ENCODE data around the gene ADK.
A peak's percentile ranks its signal among the peaks of the same experiment; 100 is the strongest.

The ADK gene

GRCh38 chr10:74150990-74151878 is at the start of gene ADK:
Gene ADK (plus strand): TSS chr10:74151221. CDS start chr10:74151279, 58 bp downstream.
- no peaks in the 10 kb centered on the region; the same call in none of the 2 replicates for H3K36me3 ChIP-seq (replicated peaks)
- in situ Hi-C loops (cut with MboI; ENCODE audit: low sequenced_read_pairs), result no loop called here
- H3K4me3 ChIP-seq, result peak within 1 kb of the TSS; percentile 78
- no peaks in the 10 kb centered on the region for H3K9me3 ChIP-seq
- peaks cover 25% of the 10 kb centered on the region for H3K4me1 ChIP-seq
- DNase-seq (ENCODE audit: low spot score in 2 of 2), result peak; percentile 96 to 100
- no peaks in the 10 kb centered on the region for H3K27me3 ChIP-seq (ENCODE audit: low read depth)

- Histone ChIP-seq H3K9me3 (no peaks in the 10 kb centered on the region), H3K4me3 (no peak overlapping the region), H3K27me3 (ENCODE audit: low read depth) (no peaks in the 10 kb centered on the region), H3K4me1 (no peaks in the 10 kb centered on the region), H3K36me3 (replicated peaks) (peaks cover 92% of the 10 kb centered on the region)
- in situ Hi-C loops (cut with MboI; ENCODE audit: low sequenced_read_pairs), result no loop called here
- peak in 1 of 2 experiments; percentile 21 for DNase-seq (ENCODE audit: low spot score in 2 of 2)
These were observed 47.3 kb upstream of the ADK start for GRCh38 chr10:74103560-74104258.

DNA sequence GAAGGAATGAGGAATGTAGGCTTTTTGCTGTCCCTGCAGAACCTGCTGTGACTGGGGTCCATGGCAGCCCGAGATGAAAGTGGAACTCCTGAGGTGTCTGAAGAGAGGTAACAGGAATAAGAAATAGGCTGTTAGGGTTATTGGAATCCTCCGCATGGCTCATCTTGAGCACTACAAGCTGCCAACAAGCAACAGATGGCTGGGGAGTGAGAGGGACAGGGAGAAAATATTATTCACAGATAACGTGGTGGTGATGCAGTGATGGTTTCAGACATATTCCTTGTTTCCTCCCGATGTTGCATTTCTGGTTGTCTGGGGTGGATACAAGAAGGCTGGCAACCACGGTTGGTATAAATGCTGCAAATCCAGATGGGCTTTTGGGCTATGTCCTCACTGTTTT is 46.5 kb upstream of the ADK start:
- H3K36me3 ChIP-seq (replicated peaks), result peaks cover 92% of the 10 kb centered on the region
- H3K27me3 ChIP-seq (ENCODE audit: low read depth), result no peaks in the 10 kb centered on the region
- in situ Hi-C loops (cut with MboI; ENCODE audit: low sequenced_read_pairs), result no loop called here
- H3K4me1 ChIP-seq, result no peaks in the 10 kb centered on the region
- H3K9me3 ChIP-seq, result no peaks in the 10 kb centered on the region
- DNase-seq (ENCODE audit: low spot score in 2 of 2), result no peak
- H3K4me3 ChIP-seq, result no peak overlapping the region

DNA sequence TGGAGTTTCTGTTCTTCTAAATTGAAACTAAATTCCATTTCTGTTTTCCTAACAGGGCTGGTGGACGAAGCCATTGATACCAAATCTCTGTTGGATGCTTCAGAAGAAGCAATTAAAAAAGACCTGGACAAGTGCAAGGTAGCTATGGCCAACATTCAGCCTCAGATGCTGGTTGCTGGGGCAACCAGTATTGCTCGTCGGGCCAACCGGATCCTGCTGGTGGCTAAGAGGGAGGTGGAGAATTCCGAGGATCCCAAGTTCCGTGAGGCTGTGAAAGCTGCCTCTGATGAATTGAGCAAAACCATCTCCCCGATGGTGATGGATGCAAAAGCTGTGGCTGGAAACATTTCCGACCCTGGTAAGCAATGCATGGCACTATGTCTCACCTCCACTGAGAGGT is 46.0 kb upstream of the ADK start:
- H3K36me3 ChIP-seq (replicated peaks), result peaks cover 92% of the 10 kb centered on the region
- no peaks in the 10 kb centered on the region for H3K27me3 ChIP-seq (ENCODE audit: low read depth)
- no peaks in the 10 kb centered on the region for H3K9me3 ChIP-seq
- in situ Hi-C loops (cut with MboI; ENCODE audit: low sequenced_read_pairs), result no loop called here
- no peak for DNase-seq (ENCODE audit: low spot score in 2 of 2)
- H3K4me1 ChIP-seq, result no peaks in the 10 kb centered on the region
- H3K4me3 ChIP-seq, result no peak overlapping the region

- Histone ChIP-seq H3K36me3 (replicated peaks) (peaks cover 93% of the 10 kb centered on the region), H3K9me3 (no peaks in the 10 kb centered on the region), H3K4me3 (no peak overlapping the region), H3K4me1 (no peaks in the 10 kb centered on the region), H3K27me3 (ENCODE audit: low read depth) (no peaks in the 10 kb centered on the region)
- DNase-seq (ENCODE audit: low spot score in 2 of 2), result no peak
- in situ Hi-C loops (cut with MboI; ENCODE audit: low sequenced_read_pairs), result no loop called here
These were observed 43.6 kb upstream of the ADK start for GRCh38 chr10:74107391-74107790.

GRCh38 chr10:74109452-74109851 is 41.6 kb upstream of the ADK start:
- no peak for DNase-seq (ENCODE audit: low spot score in 2 of 2)
- Histone ChIP-seq H3K27me3 (ENCODE audit: low read depth) (no peaks in the 10 kb centered on the region), H3K9me3 (no peaks in the 10 kb centered on the region), H3K36me3 (replicated peaks) (peaks cover 96% of the 10 kb centered on the region), H3K4me1 (no peaks in the 10 kb centered on the region), H3K4me3 (no peak overlapping the region)
- in situ Hi-C loops (cut with MboI; ENCODE audit: low sequenced_read_pairs), result no loop called here

- no peaks in the 10 kb centered on the region for H3K9me3 ChIP-seq
- no peaks in the 10 kb centered on the region for H3K4me1 ChIP-seq
- in situ Hi-C loops (cut with MboI; ENCODE audit: low sequenced_read_pairs), result no loop called here
- H3K36me3 ChIP-seq (replicated peaks), result peaks cover 96% of the 10 kb centered on the region
- no peak overlapping the region for H3K4me3 ChIP-seq
- H3K27me3 ChIP-seq (ENCODE audit: low read depth), result no peaks in the 10 kb centered on the region
- DNase-seq (ENCODE audit: low spot score in 2 of 2), result no peak
These were observed 40.9 kb upstream of the ADK start for GRCh38 chr10:74110120-74110519.

DNA sequence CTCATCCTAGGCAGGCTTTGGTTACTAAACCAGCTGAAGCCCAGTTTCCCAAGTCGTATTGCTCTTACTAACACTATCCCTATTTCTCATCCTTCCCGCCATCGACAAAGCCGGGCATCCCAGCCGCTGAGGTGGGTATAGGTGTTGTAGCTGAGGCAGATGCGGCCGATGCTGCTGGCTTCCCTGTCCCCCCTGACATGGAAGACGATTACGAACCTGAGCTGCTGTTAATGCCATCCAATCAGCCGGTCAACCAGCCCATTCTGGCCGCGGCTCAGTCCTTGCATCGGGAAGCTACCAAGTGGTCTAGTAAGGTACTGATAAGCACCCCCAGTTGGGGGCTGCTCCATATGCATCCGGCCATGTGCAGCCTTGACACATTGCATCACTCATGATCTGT is 39.2 kb upstream of the ADK start:
- in situ Hi-C loops (cut with MboI; ENCODE audit: low sequenced_read_pairs), result no loop called here
- H3K4me1 ChIP-seq, result no peaks in the 10 kb centered on the region
- no peak for DNase-seq (ENCODE audit: low spot score in 2 of 2)
- no peak overlapping the region for H3K4me3 ChIP-seq
- H3K27me3 ChIP-seq (ENCODE audit: low read depth), result no peaks in the 10 kb centered on the region
- H3K9me3 ChIP-seq, result no peaks in the 10 kb centered on the region
- H3K36me3 ChIP-seq (replicated peaks), result peaks cover 95% of the 10 kb centered on the region

DNA sequence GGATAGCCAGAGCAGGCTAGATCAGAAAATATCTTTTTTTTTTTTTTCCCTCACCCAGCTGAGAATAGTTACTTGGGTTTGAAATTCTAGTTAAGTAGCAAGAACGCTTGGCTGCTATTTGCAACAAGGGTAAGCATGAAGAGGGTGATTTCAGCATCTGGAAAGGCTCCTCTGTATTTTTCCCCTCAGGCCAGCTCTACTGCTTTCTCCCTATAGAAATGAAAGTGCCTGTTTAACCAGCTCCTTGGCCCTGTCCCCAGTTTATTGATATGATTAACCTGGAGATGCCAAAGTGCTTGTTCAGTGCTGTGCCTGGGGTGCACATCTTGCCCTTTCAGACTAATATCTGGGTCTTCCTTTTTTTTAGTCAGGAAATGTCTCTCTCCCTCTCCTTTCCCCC is 37.5 kb upstream of the ADK start:
- Histone ChIP-seq H3K27me3 (ENCODE audit: low read depth) (no peaks in the 10 kb centered on the region), H3K36me3 (replicated peaks) (peaks cover 95% of the 10 kb centered on the region), H3K4me3 (no peak overlapping the region), H3K9me3 (no peaks in the 10 kb centered on the region), H3K4me1 (no peaks in the 10 kb centered on the region)
- in situ Hi-C loops (cut with MboI; ENCODE audit: low sequenced_read_pairs), result no loop called here
- DNase-seq (ENCODE audit: low spot score in 2 of 2), result no peak

DNA sequence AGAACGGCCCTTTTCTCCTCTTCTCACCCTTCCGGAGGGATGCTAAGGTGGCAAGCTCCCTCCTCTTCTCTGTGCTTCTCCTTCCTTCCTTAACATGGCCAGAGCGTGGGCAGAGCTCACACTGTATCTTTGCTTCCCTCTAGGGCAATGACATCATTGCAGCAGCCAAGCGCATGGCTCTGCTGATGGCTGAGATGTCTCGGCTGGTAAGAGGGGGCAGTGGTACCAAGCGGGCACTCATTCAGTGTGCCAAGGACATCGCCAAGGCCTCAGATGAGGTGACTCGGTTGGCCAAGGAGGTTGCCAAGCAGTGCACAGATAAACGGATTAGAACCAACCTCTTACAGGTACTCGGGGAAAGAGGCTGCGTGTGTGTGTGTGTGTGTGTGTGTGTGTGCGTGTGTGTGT is 37.0 kb upstream of the ADK start:
- in situ Hi-C loops (cut with MboI; ENCODE audit: low sequenced_read_pairs), result no loop called here
- no peaks in the 10 kb centered on the region for H3K9me3 ChIP-seq
- DNase-seq (ENCODE audit: low spot score in 2 of 2), result no peak
- no peaks in the 10 kb centered on the region for H3K4me1 ChIP-seq
- H3K36me3 ChIP-seq (replicated peaks), result peaks cover 95% of the 10 kb centered on the region
- H3K27me3 ChIP-seq (ENCODE audit: low read depth), result no peaks in the 10 kb centered on the region
- no peak overlapping the region for H3K4me3 ChIP-seq

- no peaks in the 10 kb centered on the region for H3K4me1 ChIP-seq
- no peaks in the 10 kb centered on the region for H3K27me3 ChIP-seq (ENCODE audit: low read depth)
- no peaks in the 10 kb centered on the region for H3K9me3 ChIP-seq
- in situ Hi-C loops (cut with MboI; ENCODE audit: low sequenced_read_pairs), result no loop called here
- DNase-seq (ENCODE audit: low spot score in 2 of 2), result no peak
- peaks cover 94% of the 10 kb centered on the region for H3K36me3 ChIP-seq (replicated peaks)
- no peak overlapping the region for H3K4me3 ChIP-seq
These were observed 33.3 kb upstream of the ADK start for GRCh38 chr10:74117738-74118137.

GRCh38 chr10:74118804-74119203 is 32.2 kb upstream of the ADK start:
- Histone ChIP-seq H3K4me1 (no peaks in the 10 kb centered on the region), H3K27me3 (ENCODE audit: low read depth) (no peaks in the 10 kb centered on the region), H3K9me3 (no peaks in the 10 kb centered on the region), H3K36me3 (replicated peaks) (peaks cover 94% of the 10 kb centered on the region), H3K4me3 (no peak overlapping the region)
- in situ Hi-C loops (cut with MboI; ENCODE audit: low sequenced_read_pairs), result no loop called here
- no peak for DNase-seq (ENCODE audit: low spot score in 2 of 2)

GRCh38 chr10:74120911-74121310 is 30.1 kb upstream of the ADK start:
- H3K4me3 ChIP-seq, result no peak overlapping the region
- in situ Hi-C loops (cut with MboI; ENCODE audit: low sequenced_read_pairs), result no loop called here
- DNase-seq (ENCODE audit: low spot score in 2 of 2), result no peak
- H3K27me3 ChIP-seq (ENCODE audit: low read depth), result no peaks in the 10 kb centered on the region
- H3K36me3 ChIP-seq (replicated peaks), result peaks cover 94% of the 10 kb centered on the region
- no peaks in the 10 kb centered on the region for H3K9me3 ChIP-seq
- H3K4me1 ChIP-seq, result 0 out of 2 replicates have a peak, but pooled peaks cover 3% of the 10 kb centered on the region

- in situ Hi-C loops (cut with MboI; ENCODE audit: low sequenced_read_pairs), result no loop called here
- Histone ChIP-seq H3K4me3 (no peak overlapping the region), H3K4me1 (0 out of 2 replicates have a peak, but pooled peaks cover 3% of the 10 kb centered on the region), H3K9me3 (no peaks in the 10 kb centered on the region), H3K27me3 (ENCODE audit: low read depth) (no peaks in the 10 kb centered on the region), H3K36me3 (replicated peaks) (peaks cover 94% of the 10 kb centered on the region)
- no peak for DNase-seq (ENCODE audit: low spot score in 2 of 2)
These were observed 29.7 kb upstream of the ADK start for GRCh38 chr10:74121368-74121767.

All from HAP-1 (cell line).